GM19455 (cell line): Measurements from ENCODE around the gene UBLCP1.
"Not testable (repeated sequence)": the region's sequence is repeated elsewhere in the genome, so short reads cannot be mapped to it uniquely, and the experiment has no call there.

Experiments
- ATAC-seq: cut with Tn5 transposase; IDR thresholded peaks from one replicate; pipeline ENCODE4 v1.9.1; 2021; ENCODE audit not compliant: unreplicated experiment

Gene UBLCP1

GRCh38 chr5:159249158-159249557 is 13.9 kb upstream of the UBLCP1 start:
- ATAC-seq = no peak

- no peak for ATAC-seq
Observed at GRCh38 chr5:159252195-159252594, 10.9 kb upstream of the UBLCP1 start.

- ATAC-seq = no peak
Observed at GRCh38 chr5:159257007-159257406, 6.1 kb upstream of the UBLCP1 start.

- no peak for ATAC-seq
Observed at GRCh38 chr5:159257629-159258283, 5.3 kb upstream of the UBLCP1 start.

- ATAC-seq = no peak
Observed at GRCh38 chr5:159258361-159258760, 4.7 kb upstream of the UBLCP1 start.

- not testable (repeated sequence) for ATAC-seq
Observed at GRCh38 chr5:159260212-159260611, 2.9 kb upstream of the UBLCP1 start.

- peak; percentile 7 for ATAC-seq
Observed at GRCh38 chr5:159262472-159262858, 625 bp upstream of the UBLCP1 start.

GRCh38 chr5:159263569-159263905 is 447 bp downstream of the UBLCP1 start:
- peak; percentile 24 for ATAC-seq

- not testable (repeated sequence) for ATAC-seq
Observed at GRCh38 chr5:159266764-159267163, 3.7 kb downstream of the UBLCP1 start.

GRCh38 chr5:159269723-159270122 is 6.6 kb downstream of the UBLCP1 start:
- ATAC-seq = no peak

GRCh38 chr5:159273923-159274322 is 10.8 kb downstream of the UBLCP1 start:
- no peak for ATAC-seq

- ATAC-seq = no peak
Observed at GRCh38 chr5:159274676-159275075, 11.6 kb downstream of the UBLCP1 start.

GRCh38 chr5:159286420-159287035 is 23.4 kb downstream of the UBLCP1 start:
- ATAC-seq = no peak

GRCh38 chr5:159290741-159291140 is 27.7 kb downstream of the UBLCP1 start:
- ATAC-seq = no peak

GRCh38 chr5:159294921-159295320 is 31.8 kb downstream of the UBLCP1 start:
- ATAC-seq = no peak

GRCh38 chr5:159297300-159297699 is 34.2 kb downstream of the UBLCP1 start:
- ATAC-seq = not testable (repeated sequence)

- ATAC-seq = no peak
Observed at GRCh38 chr5:159301466-159301865, 38.4 kb downstream of the UBLCP1 start.

GRCh38 chr5:159301929-159302860 is 39.1 kb downstream of the UBLCP1 start:
- ATAC-seq = not testable (repeated sequence)

- no peak for ATAC-seq
Observed at GRCh38 chr5:159303286-159303685, 40.2 kb downstream of the UBLCP1 start.

GRCh38 chr5:159304961-159305595 is 42.0 kb downstream of the UBLCP1 start:
- ATAC-seq = no peak

GRCh38 chr5:159309689-159310433 is 46.8 kb downstream of the UBLCP1 start:
- no peak for ATAC-seq
